ENCODE measurements around the gene EEPD1.

Gene EEPD1

GRCh38 chr7:36297364-36298009 is 144.4 kb downstream of the EEPD1 start:
- H3K36me3 Mint-ChIP-seq, result no peaks in the 10 kb centered on the region
- H3K9me3 Mint-ChIP-seq, result no peaks in the 10 kb centered on the region
- H3K27ac Mint-ChIP-seq, result no peak overlapping the region
- H3K4me1 Mint-ChIP-seq, result no peaks in the 10 kb centered on the region
- H3K4me3 Mint-ChIP-seq, result no peak overlapping the region
- H3K27me3 Mint-ChIP-seq, result no peaks in the 10 kb centered on the region
- ATAC-seq (ENCODE audit: low read depth), result no peak
- DNase-seq (ENCODE audit: low spot score in 2 of 2), result no peak

GRCh38 chr7:36298106-36298505 is 145.1 kb downstream of the EEPD1 start:
- ATAC-seq (ENCODE audit: low read depth) (no peak), DNase-seq (ENCODE audit: low spot score in 2 of 2) (no peak)
- Mint-ChIP-seq H3K9me3 (no peaks in the 10 kb centered on the region), H3K27ac (no peak overlapping the region), H3K36me3 (no peaks in the 10 kb centered on the region), H3K4me1 (no peaks in the 10 kb centered on the region), H3K27me3 (no peaks in the 10 kb centered on the region), H3K4me3 (no peak overlapping the region)

GRCh38 chr7:36299223-36299774 is 146.2 kb downstream of the EEPD1 start:
- no peak for DNase-seq (ENCODE audit: low spot score in 2 of 2)
- Mint-ChIP-seq H3K27ac (no peak overlapping the region), H3K4me1 (no peaks in the 10 kb centered on the region), H3K9me3 (no peaks in the 10 kb centered on the region), H3K27me3 (no peaks in the 10 kb centered on the region), H3K36me3 (no peaks in the 10 kb centered on the region), H3K4me3 (no peak overlapping the region)
- ATAC-seq (ENCODE audit: low read depth), result no peak

GRCh38 chr7:36299823-36300341 is 146.8 kb downstream of the EEPD1 start:
- no peaks in the 10 kb centered on the region for H3K27me3 Mint-ChIP-seq
- H3K4me1 Mint-ChIP-seq, result no peaks in the 10 kb centered on the region
- H3K27ac Mint-ChIP-seq, result no peak overlapping the region
- ATAC-seq (ENCODE audit: low read depth), result no peak
- H3K4me3 Mint-ChIP-seq, result no peak overlapping the region
- no peaks in the 10 kb centered on the region for H3K9me3 Mint-ChIP-seq
- H3K36me3 Mint-ChIP-seq, result no peaks in the 10 kb centered on the region
- no peak for DNase-seq (ENCODE audit: low spot score in 2 of 2)

GRCh38 chr7:36300696-36301350 is 147.8 kb downstream of the EEPD1 start:
- Mint-ChIP-seq H3K27me3 (no peaks in the 10 kb centered on the region), H3K4me1 (no peaks in the 10 kb centered on the region), H3K27ac (no peak overlapping the region), H3K36me3 (no peaks in the 10 kb centered on the region), H3K9me3 (no peaks in the 10 kb centered on the region), H3K4me3 (no peak overlapping the region)
- ATAC-seq (ENCODE audit: low read depth), result no peak
- no peak for DNase-seq (ENCODE audit: low spot score in 2 of 2)

- Mint-ChIP-seq H3K27ac (no peak overlapping the region), H3K4me3 (no peak overlapping the region), H3K27me3 (no peaks in the 10 kb centered on the region), H3K9me3 (no peaks in the 10 kb centered on the region), H3K4me1 (no peaks in the 10 kb centered on the region), H3K36me3 (no peaks in the 10 kb centered on the region)
- no peak for ATAC-seq (ENCODE audit: low read depth)
- DNase-seq (ENCODE audit: low spot score in 2 of 2), result no peak
Measured at GRCh38 chr7:36301914-36302771, 149.1 kb downstream of the EEPD1 start.

GRCh38 chr7:36303202-36304098 is 150.4 kb downstream of the EEPD1 start:
- Mint-ChIP-seq H3K27me3 (no peaks in the 10 kb centered on the region), H3K9me3 (no peaks in the 10 kb centered on the region), H3K4me1 (no peaks in the 10 kb centered on the region), H3K4me3 (no peak overlapping the region), H3K27ac (no peak overlapping the region), H3K36me3 (no peaks in the 10 kb centered on the region)
- DNase-seq (ENCODE audit: low spot score in 2 of 2) (no peak), ATAC-seq (ENCODE audit: low read depth) (no peak)

- Mint-ChIP-seq H3K4me1 (no peaks in the 10 kb centered on the region), H3K4me3 (no peak overlapping the region), H3K27me3 (no peaks in the 10 kb centered on the region), H3K9me3 (no peaks in the 10 kb centered on the region), H3K27ac (no peak overlapping the region), H3K36me3 (no peaks in the 10 kb centered on the region)
- DNase-seq (ENCODE audit: low spot score in 2 of 2), result no peak
- ATAC-seq (ENCODE audit: low read depth), result no peak
Measured at GRCh38 chr7:36304099-36304425, 151.0 kb downstream of the EEPD1 start.

- Mint-ChIP-seq H3K36me3 (no peaks in the 10 kb centered on the region), H3K27me3 (no peaks in the 10 kb centered on the region), H3K4me3 (no peak overlapping the region), H3K9me3 (no peaks in the 10 kb centered on the region), H3K27ac (no peak overlapping the region), H3K4me1 (no peaks in the 10 kb centered on the region)
- no peak for ATAC-seq (ENCODE audit: low read depth)
- no peak for DNase-seq (ENCODE audit: low spot score in 2 of 2)
Measured at GRCh38 chr7:36305226-36305625, 152.2 kb downstream of the EEPD1 start.

GRCh38 chr7:36305648-36306047 is 152.6 kb downstream of the EEPD1 start:
- Mint-ChIP-seq H3K27me3 (no peaks in the 10 kb centered on the region), H3K4me3 (no peak overlapping the region), H3K9me3 (no peaks in the 10 kb centered on the region), H3K36me3 (no peaks in the 10 kb centered on the region), H3K4me1 (no peaks in the 10 kb centered on the region), H3K27ac (no peak overlapping the region)
- no peak for ATAC-seq (ENCODE audit: low read depth)
- no peak for DNase-seq (ENCODE audit: low spot score in 2 of 2)

- Mint-ChIP-seq H3K4me3 (no peak overlapping the region), H3K27me3 (no peaks in the 10 kb centered on the region), H3K4me1 (no peaks in the 10 kb centered on the region), H3K27ac (no peak overlapping the region), H3K36me3 (no peaks in the 10 kb centered on the region), H3K9me3 (no peaks in the 10 kb centered on the region)
- no peak for DNase-seq (ENCODE audit: low spot score in 2 of 2)
- no peak for ATAC-seq (ENCODE audit: low read depth)
Measured at GRCh38 chr7:36306222-36306621, 153.2 kb downstream of the EEPD1 start.

- H3K9me3 Mint-ChIP-seq, result no peaks in the 10 kb centered on the region
- no peak for DNase-seq (ENCODE audit: low spot score in 2 of 2)
- no peaks in the 10 kb centered on the region for H3K36me3 Mint-ChIP-seq
- H3K27me3 Mint-ChIP-seq, result no peaks in the 10 kb centered on the region
- ATAC-seq (ENCODE audit: low read depth), result no peak
- no peaks in the 10 kb centered on the region for H3K4me1 Mint-ChIP-seq
- no peak overlapping the region for H3K4me3 Mint-ChIP-seq
- H3K27ac Mint-ChIP-seq, result no peak overlapping the region
Measured at GRCh38 chr7:36306722-36307121, 153.7 kb downstream of the EEPD1 start.

GRCh38 chr7:36308031-36308430 is 155.0 kb downstream of the EEPD1 start:
- Mint-ChIP-seq H3K27ac (no peak overlapping the region), H3K27me3 (peaks cover 3% of the 10 kb centered on the region), H3K9me3 (no peaks in the 10 kb centered on the region), H3K36me3 (no peaks in the 10 kb centered on the region), H3K4me3 (no peak overlapping the region), H3K4me1 (peaks cover 2% of the 10 kb centered on the region)
- ATAC-seq (ENCODE audit: low read depth) (no peak), DNase-seq (ENCODE audit: low spot score in 2 of 2) (no peak)

All from memory B cell (primary cell).